HG03280 (cell line): Measurements from ENCODE around the gene KLHL3.
A peak's percentile ranks its signal among the peaks of the same experiment; 100 is the strongest.

ENCODE experiments used
- ATAC-seq: cut with Tn5 transposase; IDR thresholded peaks from one replicate; pipeline ENCODE4 v1.9.1; 2021; ENCODE audit warnings: mild to moderate bottlenecking, moderate library complexity; ENCODE audit not compliant: unreplicated experiment

The KLHL3 gene

DNA sequence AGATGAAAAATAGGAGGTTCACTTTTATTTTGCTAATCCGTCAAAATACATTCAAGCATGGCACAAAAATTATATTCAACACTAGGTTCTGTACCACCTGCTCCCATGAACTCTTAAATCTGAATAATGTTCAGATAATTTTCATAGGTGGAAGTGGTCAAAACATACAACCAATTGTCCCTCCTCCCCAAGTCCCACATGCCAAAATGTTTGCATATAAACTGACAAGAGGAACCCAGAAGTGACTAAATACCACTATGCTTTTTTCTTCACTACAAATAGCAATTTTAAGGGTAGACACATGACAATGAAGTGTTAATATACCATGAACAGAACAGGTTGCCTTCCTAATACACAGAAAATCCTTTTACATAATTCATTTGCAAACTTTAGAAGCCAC lies 14.5 kb upstream of the KLHL3 start:
- no peak for ATAC-seq

DNA sequence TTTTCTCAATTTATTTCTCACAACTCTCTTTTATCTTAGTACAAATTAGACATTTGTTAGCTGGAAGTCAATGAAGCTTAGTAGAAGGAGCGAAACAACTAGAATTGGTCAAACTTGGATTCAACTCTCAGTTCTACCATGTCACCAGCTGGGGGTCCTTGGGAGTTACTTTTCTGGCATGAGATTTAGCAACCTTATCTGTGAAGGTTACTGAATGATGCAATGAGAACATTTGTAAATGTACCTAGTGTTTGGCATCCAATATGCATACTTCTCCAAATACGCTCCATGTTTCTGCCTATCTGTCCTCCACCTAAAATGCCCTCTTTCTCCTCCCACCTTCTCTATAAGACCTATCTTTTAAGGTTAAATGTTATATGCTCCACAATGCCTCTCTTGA lies 12.0 kb upstream of the KLHL3 start:
- ATAC-seq, result no peak

DNA sequence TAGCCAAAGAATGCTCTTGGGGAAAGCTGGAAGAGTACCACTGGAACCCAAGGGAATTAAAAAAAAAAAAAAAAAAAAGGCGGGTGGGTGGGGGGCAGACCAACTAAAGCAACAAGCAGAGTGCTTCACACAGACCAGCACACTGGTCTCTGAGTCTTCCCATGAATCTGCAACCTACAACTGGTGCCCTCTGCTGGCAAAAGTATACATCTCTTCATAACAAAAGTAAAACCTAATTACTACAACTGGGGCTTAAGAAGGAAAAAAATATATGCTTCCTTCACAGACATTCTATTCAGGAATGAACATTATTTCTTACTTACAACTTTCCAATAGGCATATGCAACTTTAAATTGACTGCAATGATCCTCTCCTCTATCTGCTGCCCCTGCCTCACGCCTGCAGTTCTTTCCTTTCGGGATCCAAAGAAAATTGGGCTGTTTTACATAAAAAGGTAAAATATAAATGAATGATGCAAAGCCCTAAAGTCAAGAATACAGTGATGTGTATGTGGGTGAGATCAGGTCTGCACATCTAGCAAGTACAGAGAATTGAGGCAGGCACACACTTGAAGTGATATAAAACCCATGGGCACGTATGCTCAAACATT lies 7.2 kb upstream of the KLHL3 start:
- peak; percentile 69 for ATAC-seq

DNA sequence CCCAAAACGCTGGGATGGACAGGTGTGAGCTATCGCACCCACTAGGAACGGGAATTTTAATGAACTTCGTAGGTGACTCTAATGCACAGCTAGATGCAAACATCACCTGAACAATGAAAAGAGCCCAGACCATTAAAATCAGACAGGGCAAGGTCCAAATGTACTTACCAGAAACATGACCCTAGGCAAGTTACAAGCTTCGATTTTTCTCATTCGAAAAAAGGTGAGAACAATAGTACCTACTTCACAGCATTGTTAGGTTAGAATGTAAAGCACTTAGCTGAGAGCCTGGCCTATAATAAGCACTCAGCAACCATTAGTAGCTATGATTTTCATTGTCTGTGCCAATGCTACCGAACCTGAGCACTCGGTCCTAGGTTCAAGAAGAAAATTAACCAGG lies 5.8 kb upstream of the KLHL3 start:
- no peak for ATAC-seq

DNA sequence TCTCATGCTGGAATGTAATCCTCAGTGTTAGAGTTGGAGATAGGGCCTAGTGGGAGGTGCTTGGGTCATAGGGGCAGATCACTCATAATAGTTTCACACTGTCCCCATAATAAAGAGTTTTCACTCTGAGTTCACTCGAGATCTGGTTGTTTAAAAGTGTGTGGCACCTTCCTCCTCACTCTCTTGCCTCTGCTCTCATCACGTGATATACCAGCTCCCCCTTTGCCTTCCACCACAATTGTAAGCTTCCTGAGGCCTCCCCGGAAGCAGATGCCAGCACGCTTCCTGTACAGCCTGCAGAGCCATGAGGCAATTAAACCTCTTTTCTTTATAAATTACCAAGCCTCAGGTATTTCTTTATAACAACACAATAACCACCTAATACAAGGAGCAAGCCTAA lies 3.8 kb upstream of the KLHL3 start:
- no peak for ATAC-seq

DNA sequence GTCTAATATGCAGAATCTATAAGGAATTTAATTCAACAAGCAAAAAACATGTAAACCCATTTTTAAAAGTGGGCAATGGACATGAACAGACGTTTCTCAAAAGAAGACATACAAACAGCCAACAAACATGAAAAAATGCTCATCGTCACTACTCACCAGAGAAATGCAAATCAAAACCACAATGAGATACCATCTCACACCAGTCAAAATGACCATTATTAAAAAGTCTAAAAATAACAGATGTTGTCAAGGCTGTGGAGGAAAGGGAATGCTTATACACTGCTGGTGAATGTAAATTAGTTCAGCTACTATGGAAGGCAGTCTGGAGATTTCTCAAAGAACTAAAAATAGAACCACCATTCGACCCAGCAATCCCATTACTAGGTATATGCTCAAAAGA lies 3.1 kb upstream of the KLHL3 start:
- ATAC-seq, result no peak

DNA sequence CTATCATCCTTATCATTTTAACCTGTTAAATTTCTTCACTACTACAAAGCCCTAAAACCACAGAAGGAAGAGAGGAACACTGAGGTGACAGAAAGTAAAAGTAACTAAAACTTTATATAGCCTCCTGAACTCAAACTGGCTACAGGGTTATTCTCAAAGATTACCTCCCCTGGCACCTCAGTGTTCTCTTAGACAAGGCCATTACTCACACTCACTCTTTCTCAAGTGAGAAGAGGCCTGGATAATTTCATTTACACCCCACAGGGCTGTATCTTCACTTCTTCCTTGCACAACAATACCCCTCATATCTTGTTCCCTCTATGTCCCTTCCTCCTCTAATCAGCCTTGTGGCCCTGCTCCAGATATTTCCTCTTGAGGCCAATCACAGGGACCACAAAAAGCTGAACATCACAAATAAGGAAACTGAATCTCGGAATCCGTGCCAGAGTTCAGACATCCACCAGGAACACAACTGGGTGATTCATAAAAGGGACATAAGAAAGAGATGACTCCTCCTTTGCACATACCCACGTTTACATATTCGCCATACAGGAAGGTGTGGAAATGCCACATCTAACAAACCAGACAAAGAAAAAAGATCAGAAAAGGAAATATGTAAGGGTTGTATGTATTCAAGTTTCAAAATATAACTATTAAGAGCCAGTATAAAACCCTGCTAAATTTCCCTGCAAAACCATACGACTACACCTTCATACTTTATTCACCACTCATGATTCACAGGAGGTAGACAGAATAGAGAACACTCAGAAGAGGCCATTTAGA lies 1.7 kb upstream of the KLHL3 start:
- ATAC-seq, result no peak

DNA sequence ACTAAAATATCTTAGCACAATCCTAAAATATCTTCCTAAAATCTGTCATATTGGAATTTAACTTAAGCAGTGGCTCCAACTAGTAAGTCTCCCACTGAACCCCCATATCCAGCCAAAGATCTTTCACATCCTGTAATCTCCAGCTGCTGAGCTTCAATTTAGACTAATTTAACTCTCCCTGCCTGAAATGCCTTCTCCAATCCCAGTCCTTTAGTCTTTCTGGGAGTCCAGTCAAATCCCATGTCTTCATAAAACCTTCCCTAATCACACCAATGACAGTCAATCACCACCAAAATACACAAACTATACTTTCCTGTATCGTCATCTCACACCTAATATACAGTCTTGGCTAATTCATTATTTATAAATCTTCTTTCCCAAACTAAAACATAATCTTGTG lies 607 bp upstream of the KLHL3 start:
- no peak for ATAC-seq

DNA sequence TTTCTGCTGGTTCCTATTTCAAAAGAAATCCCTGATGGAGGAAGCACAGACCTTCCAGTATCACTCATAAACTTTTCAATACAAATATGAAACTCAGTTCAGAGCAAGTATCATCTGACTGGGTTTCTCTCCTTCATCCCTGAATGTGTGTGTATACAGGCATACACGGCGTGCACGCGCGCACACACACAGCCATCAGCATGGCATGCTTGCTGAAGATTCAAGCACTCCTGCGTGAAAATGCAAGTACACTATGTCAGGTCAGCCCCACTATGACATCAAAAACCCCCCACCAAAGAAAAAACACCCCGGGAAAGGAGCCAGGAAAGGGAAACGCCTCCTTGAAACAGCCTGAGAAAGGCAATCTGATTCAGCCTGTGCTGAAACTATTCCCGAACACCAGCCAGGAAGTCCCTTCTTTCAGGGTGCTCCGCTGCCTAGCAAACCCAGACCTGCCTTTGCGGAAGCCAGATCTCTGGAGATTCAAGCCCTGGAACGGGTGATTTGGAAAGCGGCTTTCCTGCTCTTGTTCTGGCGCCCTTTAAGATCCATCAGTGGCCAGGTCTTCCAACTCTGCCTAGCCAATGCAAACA lies 831 bp downstream of the KLHL3 start:
- no peak for ATAC-seq

DNA sequence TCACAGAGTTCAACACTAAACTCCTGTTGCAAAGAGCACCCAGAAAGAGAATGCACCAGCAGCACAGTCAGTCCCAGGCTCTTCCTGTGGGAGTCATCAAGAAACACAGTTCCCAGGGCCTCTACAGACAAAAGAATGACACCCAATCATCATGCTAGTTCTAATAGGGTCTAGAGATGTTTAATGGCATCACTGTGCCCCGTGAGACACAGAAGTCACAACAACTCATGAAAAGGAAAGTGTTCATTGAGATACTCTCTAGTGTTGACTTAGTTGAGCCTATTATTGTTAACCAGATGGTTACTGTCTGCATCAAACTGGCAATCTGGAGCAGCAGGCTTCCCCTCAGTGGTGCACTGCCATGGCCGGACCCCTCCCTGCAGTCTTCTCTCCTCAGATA lies 1.6 kb downstream of the KLHL3 start:
- no peak for ATAC-seq

DNA sequence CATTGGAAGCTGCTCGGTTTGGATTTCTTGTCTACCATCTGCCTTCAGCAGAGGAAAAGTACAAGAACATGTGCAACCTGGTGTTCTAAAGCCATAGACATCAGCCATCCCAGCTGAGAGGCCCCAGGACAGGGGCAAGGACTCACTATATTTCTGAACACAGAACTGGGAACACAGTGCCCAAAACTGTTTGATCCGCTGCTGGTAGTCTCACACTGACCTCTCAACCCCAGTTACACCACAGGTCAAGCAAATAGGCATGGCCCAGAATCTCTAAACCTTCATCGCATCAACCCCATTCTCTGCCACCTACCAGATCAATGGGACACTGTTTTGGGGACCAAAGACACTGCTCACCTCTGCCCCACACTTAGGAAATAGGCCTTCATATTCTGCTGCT lies 2.0 kb downstream of the KLHL3 start:
- no peak for ATAC-seq

DNA sequence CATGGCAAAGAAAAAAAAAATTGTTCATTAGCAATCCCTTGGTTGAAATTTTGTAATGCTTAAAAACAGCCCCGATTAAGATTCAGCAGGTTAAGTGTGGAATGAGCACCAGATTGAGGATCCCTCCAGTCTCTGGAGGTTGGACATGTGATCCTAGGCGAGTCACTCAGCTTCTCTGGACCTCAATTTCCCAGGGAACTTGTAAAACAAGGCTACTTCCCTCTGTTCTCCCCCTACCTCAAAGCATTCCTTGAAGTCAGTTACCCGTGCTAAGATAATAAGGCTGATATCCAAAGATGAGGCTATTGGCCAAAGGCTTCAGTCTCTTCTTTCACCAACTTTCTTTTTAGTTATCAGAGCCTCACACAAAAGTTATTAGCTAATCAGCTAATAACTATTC lies 2.9 kb downstream of the KLHL3 start:
- no peak for ATAC-seq

DNA sequence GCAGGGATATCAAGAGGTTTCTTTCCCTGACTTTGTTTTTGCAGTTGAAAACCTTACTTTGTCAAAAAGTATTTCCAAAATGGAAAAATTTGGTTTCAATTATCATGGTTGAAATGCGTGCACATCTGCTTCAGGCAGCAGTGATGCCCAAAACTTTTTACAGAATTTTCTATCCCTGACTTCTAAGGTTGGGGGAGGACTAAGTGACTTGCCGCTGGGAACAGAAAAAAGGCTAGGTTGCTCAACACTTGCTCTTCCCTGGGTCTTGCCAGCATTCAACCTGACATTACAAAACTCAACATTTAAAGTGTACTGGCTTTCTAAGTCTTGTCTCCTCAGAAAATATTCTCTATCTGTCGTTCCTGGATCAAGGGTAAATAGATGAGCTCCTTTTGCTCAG lies 4.7 kb downstream of the KLHL3 start:
- ATAC-seq, result no peak

DNA sequence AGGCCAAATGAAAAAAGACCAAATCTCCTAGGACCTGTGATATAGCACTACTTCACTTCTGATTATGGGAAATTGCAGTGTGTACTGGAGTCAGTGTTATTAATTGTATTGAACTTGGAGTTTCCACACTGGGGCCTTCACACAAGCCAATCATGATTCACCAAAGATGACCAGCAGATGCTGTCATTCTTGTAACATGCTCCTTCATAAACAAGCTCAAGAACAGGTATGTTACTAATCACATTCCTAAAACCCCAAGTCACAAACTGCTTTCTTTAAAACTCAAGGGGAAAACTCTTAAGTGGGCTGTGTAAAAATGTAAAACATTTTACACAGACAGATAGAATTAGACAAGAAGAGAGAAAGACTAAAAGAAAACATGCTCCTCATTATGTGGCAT lies 5.6 kb downstream of the KLHL3 start:
- ATAC-seq, result no peak

DNA sequence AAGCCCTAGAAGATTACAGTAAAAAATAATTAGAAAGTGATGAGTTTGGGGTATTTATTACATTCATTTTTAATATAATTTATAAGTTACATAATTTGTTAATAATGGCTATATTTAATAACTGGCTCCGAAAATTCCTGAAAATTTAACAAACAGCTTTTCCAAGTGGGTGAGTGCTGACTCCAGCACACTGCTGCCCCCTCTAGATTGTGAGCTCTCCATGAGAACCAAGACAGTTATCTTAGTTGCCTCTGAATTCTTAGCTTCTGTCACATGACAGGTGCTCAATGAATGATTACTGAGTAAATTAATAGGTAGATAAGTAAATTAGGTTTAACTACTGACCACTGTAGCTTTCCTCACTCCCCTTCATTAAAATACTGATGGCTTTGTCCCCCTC lies 7.8 kb downstream of the KLHL3 start:
- ATAC-seq, result no peak

DNA sequence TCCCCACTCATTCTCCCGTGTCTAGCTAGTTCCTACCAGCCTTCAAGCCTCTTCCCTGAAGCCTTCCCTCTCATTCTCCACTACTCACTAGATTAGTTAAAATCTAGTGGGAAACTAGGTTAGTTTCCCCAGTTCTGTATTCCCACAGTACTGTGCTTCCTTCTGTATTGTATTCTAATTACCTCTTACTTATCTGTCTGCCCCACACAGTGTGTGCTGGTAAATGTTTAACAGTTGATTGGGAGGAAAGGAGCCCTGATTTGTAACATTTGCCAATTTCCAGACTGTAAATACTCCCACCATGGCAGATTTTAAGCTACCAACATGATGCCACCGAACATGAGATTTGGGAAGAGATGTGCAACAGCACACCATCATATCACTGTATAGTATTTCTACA lies 8.3 kb downstream of the KLHL3 start:
- ATAC-seq, result no peak

DNA sequence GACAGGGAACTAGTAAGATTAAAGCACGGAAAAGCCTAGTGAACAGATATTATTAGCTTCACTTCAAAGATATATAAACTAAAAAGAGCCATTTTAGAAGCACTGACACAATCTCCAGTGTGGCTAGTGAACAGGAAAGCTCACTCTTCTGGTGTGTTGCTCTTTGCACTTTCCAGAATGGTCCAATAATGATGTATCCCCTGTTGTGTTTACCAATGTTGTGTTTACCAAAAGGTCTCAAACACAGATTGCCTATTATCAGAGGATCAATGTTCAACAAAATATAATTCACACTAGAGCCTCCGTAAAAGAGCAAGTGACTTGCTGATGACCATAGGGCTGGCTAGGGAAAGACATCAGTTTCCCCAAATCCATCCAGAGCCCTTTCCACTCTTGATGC lies 11.6 kb downstream of the KLHL3 start:
- ATAC-seq, result no peak

DNA sequence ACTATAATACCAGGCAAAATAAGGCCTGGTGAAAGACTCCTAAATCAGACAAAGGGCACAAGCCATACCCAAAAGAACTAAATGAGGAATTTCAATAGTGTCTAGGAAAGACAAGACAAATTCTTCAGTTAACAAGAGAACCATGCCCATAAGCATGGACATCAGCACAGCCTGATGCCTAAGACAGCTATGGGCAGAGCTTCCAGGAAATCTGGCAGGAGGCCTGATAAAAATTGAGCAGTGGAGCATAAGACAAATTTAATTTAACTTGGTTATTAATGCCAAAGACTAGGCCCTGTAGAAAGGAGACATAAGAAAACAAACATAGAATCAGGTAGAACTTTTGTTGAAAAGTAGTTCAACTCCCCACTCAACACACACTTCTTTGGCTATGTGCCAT lies 17.3 kb downstream of the KLHL3 start:
- ATAC-seq, result no peak

DNA sequence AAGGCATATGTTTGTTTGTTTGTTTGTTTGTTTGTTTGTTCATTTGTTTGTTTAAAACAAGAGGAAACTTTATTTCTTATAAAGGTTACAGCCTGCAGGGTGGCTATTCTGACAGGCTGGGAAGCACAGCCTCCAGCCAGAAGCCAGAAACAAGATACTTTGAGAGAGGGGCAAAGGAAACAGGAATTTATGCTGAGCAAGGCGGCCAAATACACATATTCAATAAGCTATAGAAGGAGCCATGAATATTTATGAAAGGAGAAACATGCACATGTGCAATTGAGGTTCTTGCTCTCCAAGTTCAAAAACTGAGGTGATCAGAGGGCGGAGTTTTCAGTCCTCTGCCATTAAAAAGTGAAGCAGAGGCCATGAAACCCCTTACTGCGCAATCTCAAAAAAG lies 19.6 kb downstream of the KLHL3 start:
- ATAC-seq, result no peak

DNA sequence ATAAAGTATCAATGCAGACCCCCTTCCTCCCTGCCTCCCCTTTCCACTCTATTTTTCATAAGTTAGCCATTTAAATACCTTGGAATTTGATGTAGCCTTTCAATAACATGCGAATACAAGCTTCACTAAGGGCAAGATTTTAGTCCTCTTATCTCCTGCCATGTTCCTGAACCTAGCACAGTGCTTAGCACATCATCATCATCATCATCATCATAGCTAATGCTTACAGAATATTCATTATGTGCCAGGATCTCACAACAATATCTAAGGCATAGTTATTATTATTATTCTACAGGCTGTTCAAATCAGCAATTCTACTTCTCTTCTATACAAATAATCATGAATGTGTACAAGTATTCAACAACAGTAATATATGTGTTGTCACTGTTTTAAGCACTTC lies 20.4 kb downstream of the KLHL3 start:
- ATAC-seq, result no peak

DNA sequence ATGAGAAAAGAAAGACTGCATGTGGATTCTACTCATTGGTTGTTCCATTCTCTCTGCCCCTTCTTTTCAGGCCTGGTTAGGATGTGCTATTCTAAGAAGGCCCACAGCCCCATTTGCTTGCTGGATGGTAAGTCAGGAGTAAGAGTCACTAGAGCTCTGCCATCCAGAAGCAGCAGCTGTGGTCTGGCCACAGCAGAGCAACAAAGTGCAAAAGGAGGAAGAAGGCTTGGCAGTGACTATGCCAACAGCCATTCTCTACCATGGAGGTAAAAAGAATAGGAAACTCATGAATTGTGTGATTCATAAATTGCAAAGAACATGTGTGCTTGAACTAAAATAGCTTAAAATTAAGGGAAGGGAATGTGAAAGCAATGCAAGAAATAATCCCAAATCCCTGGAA lies 20.9 kb downstream of the KLHL3 start:
- ATAC-seq, result no peak

DNA sequence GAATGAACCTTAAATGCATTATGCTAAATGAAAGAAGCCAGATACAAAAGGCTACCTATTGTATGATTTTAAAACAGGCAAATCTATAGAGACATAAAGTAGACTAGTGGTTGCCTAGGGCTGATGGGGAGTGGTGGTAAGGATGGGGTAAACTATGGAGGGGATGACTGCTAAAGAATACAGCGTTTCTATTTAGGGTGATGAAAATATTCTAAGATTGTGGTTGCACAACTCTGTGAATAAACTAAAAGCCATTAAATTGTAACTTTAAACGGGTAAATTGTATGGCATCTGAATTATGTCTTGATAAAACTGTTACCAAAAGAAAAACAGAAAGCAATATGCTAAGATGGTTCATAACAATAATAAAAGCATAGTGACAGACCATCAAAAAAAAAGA lies 21.4 kb downstream of the KLHL3 start:
- ATAC-seq, result no peak
